Measurements from ENCODE around the gene ASXL3.

ASXL3 gene

DNA sequence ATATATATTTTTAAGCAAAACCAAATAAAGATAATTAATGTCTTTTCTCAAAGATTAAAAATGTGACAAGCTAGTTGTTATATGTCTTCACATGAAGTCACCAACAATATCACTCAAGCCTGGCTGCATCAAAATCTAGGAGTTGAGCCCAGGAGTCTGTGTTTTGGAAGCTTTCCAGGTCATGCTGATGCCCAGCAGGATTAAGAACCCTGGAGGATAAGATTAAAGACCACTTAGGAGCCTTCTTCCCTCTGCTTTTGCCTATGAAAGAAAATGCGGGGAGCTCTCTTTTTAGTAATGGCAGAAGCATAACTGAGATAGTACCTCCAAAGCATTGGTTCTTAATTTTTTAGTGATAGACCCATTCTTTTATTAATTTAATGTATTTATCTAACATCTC is 157.4 kb downstream of the ASXL3 start:
- no peak for DNase-seq

DNA sequence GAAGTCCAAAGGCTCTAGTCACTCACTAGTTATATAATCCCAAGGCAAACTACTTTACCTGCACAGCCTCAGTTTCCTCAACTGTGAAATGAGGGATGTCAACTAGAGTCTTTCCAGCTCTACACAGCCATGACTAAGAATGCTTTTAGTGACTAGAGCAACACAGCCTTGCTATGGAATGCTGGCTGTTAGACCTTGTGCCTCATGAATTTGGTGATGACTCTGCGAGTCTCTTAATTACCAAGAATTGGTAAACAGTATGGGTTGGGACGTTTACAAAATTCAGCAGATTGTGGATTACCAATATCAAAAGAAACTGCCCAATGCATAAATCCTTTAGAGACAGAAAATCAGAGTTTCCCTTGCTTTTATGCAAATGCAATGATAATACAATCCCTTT is 163.7 kb downstream of the ASXL3 start:
- DNase-seq, result no peak

DNA sequence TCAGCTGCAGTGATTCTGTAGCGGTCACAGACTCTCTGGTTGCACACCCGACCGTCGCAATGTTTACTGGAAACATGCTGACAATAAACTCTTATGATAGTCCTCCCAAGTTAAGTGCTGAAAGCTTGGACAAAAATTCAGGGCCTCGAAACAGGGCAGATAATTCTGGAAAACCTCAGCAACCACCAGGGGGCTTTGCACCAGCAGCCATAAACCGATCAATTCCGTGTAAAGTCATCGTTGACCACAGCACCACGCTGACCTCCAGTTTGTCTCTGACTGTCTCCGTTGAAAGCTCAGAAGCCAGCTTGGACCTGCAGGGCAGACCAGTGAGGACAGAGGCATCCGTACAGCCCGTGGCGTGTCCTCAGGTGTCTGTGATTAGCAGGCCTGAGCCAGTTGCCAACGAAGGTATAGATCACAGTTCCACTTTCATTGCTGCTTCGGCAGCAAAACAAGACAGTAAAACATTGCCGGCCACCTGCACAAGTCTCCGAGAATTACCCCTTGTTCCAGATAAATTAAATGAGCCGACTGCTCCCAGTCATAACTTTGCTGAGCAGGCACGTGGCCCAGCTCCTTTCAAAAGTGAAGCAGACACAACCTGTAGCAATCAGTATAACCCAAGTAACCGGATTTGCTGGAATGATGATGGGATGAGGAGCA is 166.1 kb downstream of the ASXL3 start:
- no peak for DNase-seq

DNA sequence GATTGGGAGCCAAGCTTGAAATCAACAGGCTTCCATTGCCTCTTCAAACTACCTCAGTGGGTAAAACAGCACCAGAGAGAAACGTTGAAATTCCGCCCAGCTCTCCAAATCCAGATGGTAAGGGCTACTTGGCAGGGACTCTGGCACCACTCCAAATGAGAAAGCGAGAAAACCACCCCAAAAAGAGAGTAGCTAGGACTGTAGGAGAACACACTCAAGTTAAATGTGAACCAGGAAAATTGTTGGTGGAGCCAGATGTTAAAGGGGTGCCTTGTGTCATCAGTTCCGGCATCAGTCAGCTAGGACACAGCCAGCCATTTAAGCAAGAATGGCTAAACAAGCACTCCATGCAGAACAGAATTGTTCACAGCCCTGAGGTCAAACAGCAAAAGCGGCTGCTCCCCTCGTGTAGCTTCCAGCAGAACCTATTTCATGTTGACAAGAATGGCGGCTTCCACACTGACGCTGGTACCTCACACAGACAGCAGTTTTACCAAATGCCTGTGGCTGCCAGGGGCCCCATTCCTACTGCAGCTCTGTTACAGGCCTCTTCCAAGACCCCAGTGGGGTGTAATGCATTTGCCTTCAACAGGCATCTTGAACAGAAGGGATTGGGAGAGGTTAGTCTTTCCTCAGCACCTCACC is 167.3 kb downstream of the ASXL3 start:
- DNase-seq, result no peak

DNA sequence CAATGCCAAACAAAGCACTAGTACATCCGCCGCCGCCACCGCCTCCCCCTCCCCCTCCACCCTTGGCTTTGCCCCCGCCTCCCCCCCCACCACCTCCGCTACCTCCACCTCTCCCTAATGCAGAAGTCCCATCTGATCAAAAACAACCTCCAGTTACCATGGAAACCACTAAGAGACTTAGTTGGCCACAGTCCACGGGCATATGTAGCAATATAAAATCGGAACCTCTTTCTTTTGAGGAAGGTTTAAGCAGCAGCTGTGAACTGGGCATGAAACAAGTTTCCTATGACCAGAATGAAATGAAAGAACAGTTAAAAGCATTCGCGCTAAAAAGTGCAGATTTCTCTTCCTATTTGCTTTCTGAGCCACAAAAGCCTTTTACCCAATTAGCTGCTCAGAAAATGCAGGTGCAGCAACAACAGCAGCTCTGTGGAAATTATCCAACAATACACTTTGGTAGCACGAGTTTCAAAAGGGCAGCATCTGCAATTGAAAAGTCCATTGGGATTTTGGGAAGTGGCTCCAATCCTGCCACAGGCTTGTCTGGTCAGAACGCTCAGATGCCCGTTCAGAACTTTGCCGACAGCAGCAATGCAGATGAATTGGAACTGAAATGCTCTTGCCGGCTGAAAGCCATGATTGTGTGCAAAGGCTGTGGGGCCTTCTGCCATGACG is 168.0 kb downstream of the ASXL3 start:
- DNase-seq, result no peak

DNA sequence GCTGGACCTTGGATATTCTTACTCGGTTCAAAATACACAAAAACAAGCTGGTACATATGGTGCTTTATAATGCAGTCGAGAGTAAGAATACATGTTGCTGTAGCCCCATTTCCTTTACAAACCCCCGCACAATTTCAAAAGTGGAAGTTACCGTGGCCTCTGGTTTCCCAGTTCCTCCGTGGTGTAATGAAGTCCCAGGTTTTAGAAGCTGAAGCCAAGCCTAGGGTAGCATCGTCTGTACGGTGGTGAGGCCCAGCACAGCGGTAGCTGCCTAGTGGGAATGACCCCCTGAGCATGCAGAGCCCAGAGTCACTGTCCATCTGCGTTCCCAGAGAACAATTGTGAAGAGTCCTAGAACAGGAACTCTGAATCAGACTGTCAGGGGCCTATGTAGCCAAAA is 171.8 kb downstream of the ASXL3 start:
- DNase-seq, result no peak

DNA sequence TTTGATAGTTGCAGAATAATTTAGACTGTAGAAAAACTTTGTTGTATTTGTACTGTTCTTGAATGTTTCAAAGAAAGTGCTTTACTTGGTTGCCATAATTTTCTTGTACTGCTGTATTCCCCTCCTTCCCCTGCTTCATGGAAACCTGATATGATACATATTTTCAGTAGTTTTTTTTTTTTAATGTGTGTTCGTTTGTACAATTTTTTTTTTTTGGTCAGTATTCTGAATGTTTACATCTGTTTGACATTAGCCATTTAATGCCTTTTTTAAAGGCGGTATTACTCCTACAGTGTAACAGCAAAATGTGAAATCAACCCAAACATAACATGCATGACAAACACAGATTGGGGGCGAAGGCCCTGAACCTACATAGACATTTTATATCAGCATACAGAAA is 172.3 kb downstream of the ASXL3 start:
- no peak for DNase-seq

DNA sequence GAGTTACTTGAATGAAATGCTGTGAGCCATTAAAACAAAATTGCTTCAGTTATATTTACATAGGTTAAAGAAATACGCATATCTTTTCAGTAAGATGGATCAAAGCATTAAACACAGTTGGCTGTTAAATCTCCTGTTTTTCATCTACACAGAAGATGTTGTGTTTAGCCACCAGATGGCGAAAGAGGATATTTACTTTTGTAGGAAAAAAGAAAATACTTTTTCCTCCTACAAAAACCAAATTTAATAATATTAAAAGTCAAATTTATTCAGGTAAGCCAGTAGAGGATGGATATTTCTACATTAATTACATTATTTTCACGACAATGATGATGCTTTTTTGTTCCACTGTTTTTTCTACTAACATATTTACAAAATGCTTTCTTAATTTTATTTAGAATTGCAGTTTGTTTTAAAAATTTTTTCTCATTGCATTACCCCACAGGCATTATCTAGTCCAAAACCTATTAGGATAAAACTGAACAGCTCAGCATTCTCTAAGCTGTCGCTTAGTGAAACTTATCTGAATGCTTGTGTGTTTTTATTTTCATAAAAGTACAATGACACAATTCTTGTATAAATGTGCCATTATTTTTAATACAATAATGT is 173.7 kb downstream of the ASXL3 start:
- no peak for DNase-seq

DNA sequence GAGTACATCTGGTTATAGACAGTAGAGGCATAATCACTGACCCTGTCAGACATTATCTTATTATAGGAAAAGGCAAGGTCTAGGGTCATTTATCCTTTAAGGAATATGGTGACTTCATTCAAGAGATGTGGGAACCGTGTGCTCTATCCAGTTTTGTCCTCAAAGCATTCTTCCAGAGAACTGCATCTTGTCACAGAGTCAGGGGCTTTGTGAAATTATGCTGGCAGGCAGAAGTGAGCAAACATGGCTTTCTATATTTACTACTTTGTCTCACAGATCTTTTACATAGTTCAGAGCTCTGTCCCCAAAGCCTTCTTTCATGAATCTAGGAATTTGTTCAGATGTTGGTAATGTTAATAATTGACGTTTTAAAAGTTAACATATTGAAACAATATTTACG is 177.4 kb downstream of the ASXL3 start:
- no peak for DNase-seq

DNA sequence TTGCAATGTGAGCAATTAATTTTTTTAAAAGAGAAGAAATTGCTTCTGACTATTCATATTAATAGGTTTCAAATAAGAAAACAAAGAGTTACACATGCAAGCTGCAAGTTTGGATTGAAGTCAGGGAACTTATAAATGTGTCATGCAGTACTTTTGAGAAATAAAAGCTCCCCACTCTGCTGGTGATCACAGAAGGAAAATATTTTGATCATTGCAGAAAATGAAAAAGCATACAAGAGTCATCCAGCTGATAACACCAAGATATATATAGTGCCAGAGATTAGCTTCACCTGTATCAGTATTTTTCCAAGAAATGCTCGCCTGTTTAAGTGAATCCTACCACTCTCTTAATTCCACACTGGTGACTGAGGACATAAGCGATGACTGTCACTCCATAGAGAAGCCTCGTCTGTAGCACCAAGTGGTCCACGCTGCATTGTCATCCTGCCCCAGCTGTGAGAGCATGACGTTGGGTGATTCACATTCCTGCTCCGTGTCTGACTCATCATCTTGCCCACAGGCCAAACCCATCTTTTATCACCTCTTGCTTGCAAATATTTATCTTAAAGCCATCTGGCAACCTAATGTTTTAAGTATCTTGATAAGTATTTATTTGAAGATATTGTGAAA is 178.0 kb downstream of the ASXL3 start:
- DNase-seq, result peak; percentile 4

DNA sequence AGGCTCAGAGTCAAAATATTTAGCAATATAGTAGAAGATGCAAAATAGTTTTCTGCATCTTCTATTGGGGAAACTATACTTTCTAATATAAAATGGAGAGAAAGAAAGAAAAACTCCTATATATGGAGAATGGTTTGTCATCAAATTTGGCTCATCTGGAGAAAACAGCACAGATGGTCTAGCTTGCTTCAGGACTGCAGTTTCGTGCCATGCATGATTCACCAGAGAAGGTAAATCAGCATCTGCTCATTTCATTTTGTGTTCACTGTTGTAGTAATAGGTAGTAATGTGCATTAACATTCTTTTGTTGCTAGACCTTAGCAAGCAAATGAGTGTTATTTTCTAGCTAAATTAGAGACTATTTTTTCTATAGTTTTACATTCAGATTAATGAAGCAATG is 179.0 kb downstream of the ASXL3 start:
- no peak for DNase-seq

DNA sequence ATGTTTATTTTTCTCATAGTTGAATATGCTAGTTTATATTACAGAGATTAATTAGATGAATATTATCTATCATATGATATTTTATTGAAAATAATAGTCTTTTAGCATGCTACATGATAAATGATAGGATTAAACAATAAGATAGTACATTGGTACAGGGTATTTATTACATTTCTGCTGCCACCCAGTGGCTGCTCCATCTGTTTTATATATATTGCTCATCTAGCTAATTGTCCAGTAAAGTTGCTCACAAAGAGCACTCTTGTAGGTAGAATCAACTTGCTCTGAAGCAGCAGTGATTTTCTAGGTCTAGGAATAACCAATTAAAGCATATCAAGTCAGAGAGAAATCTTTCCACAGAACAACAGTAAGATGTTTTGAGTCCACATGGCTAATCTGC is 183.3 kb downstream of the ASXL3 start:
- no peak for DNase-seq

DNA sequence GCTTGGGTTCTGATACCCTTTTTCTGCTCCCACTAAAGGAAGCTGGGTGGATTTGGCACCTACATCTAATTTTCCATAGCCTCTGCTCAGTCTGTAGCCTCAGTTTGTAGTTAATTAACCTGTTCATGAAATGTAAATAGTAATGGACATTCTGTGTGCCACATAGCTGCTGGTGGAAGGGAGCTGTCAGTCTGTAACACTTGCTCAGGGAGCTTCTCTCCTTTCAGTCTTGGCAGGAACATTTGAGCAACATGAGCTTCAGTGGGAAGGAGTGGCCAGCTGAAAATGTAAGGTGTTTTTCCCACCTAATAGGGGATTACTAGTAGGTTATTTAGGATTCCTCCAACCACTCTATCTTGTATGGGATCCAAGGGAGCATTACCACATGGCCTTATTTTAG is 203.4 kb downstream of the ASXL3 start:
- no peak for DNase-seq
